HG03135 (cell line): ENCODE measurements around the gene JHY.

Source experiments
- ATAC-seq: cut with Tn5 transposase; IDR thresholded peaks from one replicate; pipeline ENCODE4 v1.9.1; 2021; ENCODE audit warnings: mild to moderate bottlenecking, moderate library complexity; ENCODE audit not compliant: unreplicated experiment

Gene JHY

DNA sequence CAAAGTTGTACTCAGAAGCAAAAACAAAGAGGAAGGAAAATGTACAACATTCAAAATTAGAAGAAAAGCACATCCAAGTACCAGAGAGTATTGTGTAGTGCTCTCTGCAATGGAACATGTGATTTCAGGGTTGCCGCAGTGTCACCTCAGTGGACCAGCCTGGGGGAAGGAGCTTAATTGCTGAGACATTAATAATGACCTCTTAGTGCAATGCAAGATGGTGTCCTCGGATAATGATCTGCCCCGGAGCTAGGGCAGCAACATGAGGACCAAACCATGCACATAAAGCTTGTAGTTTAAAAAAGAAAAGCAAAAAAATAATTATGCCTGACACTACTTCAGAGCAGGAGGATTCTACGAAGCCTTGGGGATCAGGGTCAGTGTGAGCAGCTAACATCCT lies 11.3 kb upstream of the JHY start:
- ATAC-seq: no peak

DNA sequence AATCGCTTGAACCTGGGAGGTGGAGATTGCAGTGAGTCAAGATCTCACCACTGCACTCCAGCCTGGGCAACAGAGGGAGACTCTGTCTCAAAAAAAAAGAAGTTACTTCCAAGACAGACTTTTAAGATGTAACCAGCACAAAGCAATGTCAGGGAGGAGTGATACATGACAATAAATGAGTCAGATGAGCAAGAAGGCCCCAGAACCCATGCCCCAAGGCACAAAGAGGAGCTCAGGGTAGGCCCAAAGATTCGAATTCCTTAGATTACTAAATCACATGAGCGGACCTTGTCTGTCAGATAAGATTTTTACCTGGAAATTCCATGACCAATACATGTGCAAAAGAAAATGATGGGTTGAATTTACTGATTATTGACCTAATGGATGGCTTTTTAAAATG lies 10.5 kb upstream of the JHY start:
- no peak for ATAC-seq

GRCh38 chr11:122874991-122875390 lies 7.6 kb upstream of the JHY start:
- ATAC-seq: no peak

DNA sequence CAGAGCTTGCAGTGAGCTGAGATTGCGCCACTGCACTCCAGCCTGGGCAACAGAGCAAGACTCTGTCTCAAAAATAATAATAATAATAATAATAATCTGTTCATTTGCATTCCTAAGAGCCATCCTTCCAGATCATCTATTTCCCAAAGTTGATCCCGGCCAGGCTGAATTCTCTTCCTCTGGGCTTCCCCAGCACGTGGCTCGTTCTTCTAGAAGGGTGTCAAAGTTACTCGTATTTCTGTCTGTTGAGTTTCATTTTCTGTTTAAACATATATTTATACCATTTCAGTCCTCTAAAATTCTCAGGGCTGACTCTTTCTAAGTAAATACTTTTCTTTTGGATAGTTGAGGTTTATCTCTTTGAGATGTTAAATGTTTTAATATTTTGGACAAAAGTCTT lies 4.8 kb upstream of the JHY start:
- no peak for ATAC-seq

DNA sequence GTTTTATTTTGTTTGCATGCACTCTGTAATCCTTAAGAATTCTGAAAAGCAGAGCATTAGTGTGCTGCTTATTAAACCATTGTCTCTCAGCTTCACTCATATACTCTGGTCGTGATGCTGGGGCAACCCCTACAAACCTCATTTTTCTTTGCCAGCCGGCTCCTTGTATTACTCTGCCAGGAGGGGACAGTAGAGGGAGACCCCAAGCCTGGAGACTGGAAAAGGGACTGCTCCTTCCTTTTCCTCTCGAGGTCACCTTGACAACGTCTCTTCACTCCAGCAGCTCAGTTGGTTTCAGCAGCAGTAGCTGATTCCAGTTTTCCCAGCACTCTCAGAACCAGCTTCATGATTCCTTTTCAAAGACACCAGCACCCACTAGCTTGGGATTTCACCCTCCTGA lies 2.8 kb upstream of the JHY start:
- ATAC-seq: no peak

- no peak for ATAC-seq
Observed at GRCh38 chr11:122882857-122883645, 492 bp downstream of the JHY start.

DNA sequence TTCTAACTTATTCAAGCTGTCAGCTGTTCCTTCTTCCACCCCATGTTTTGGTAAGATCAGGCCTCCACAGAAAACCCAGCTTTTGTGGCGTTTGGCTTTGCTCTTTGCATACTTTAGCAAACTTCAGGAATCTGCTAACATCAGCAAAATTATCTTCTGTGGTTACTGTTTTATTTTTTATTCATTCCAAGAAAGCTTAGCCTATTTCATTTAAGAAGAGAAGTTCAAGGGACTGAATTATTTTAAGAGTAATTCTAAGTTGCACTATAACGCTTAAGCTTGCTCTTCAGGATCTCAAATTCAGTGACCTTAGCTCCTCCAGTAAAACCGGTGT lies 1.1 kb downstream of the JHY start:
- no peak for ATAC-seq

DNA sequence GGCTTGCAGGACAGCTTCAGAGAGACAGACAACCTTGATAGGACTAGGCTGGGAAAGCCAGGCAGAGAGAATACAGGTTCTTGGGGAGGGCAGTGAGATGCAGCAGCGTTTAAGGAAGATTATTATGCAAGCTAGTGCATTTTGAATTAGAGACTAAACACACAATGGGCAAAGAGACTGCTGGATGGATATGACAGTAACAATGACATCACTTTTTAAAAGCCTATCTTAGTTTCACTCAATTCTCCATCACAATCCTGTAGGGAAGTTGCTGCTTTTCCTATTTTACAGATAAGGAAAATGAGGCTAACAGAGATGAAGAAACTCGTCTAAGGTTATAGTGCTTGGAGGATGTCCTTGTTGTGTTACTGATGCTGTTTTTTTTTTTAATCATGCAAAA lies 5.6 kb downstream of the JHY start:
- no peak for ATAC-seq

- ATAC-seq: no peak
Observed at GRCh38 chr11:122893131-122893530, 10.6 kb downstream of the JHY start.

DNA sequence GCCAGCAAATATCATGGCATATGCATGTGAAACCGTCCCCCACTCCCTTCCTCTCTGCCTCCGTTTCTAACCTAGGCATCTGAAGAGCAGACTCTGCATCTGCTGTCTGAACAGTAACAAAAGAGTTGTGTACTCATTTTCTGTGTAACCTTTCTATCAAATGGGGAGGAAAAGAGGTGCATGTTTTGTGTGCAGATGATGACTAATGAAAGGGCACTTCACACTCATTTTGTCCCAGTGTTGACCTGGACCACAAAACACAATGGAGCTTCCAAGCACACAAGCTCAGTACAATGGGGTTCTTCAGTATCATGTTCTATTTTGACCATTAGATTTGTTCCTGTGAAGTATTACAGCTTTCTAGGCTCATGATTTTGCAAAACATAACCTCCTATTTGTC lies 13.0 kb downstream of the JHY start:
- no peak for ATAC-seq

DNA sequence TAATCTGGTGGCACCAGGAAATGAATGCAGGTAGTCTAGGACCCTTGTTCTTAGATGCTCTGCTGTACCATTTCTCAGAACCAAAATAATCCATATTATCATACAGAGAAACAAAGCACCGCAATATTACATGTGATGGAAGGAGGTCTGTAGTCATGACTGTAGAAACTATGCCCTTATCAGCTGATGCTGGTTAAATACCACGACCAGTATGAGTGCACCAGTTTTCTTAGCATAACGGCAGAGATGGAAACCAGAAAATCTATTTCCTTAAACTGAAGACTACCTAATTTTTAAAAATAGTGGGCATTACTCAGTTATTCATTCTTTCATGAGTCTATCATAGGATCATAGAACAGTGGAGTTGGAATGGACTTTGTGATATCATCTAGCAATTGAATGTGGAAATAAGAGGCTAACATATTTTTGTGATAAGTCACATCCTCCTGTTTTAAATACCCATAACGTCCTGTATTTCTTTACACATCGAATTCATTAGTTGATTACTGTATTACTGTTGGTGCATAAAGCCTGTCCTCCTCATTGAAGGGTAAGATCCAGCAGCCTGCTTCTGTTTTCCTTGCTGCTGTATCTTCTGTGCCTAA lies 15.1 kb downstream of the JHY start:
- no peak for ATAC-seq

- no peak for ATAC-seq
Observed at GRCh38 chr11:122898799-122899198, 16.2 kb downstream of the JHY start.

GRCh38 chr11:122900587-122901202 lies 18.1 kb downstream of the JHY start:
- ATAC-seq: no peak

DNA sequence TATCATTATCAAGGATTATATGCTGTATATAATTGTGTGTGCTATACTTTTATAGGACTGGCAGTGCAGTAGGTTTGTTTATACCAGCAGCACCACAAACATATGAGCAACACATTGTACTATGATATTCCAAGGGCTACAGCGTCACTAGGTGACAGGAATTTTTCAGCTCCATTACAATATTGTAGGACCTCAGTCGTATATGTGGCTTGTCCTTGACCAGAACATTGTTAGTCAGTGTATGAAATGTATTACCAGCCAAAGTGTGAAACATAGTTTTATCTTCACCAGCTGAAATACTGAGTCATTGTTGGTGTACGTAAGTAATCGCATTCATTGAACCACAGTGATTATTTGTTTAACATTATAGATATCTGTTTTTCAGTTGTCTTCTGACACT lies 20.4 kb downstream of the JHY start:
- ATAC-seq: no peak

GRCh38 chr11:122910775-122911174 lies 28.2 kb downstream of the JHY start:
- ATAC-seq: no peak

DNA sequence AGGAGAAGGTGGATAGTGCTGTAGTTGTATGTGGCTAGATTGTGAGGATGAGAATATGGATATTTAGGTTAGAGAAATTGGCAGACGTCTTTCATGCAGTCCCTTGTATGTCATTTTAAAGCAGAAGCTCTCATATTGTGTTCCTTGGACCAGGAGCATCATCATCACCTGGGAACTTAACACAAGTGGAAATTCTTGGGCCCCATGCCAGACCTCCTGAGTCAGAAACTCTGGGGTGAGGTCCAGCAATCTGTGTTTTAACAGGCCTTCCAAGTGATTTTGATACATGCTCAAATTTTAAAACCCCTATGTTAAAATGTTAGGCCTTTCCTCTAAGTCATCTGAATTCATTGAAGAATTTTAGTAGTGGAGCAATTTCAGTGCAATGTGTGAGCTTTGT lies 34.8 kb downstream of the JHY start:
- ATAC-seq: no peak

DNA sequence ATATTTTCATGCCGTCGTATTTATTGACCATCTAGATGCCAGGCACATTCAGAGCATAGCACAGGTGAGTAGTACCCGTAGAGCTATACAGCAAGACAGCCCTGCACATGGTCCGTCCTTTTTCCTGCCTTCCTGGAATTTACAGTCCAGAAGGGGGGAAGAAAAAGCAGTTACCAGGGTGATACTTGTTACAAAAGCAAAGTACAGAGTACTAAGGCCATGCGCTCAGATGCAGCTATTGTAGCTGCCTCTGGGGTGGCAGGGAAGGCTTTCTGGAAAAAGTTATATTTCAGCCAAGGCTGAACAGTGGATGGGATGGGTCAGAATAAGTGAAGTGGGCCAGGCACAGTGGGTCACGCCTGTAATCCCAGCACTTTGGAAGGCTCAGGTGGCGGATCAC lies 36.2 kb downstream of the JHY start:
- no peak for ATAC-seq

DNA sequence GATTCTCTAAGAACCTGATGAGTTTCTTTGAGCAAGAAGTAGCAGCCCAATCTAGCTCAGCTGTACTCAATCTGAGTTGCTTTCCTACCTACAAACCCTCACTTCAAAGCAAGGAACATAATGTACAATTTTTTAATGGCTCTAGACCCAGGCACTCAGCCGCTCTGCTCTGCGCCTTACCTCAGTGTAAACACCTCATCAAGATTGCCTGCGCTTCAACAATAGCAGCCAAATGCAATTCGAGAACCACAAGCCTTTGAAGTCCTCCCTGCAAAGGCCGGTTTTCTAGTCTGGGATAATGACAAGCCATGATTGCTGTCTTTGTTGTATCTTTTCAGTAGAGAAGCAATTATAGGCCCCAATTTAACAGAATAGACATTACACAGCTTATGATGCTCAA lies 38.0 kb downstream of the JHY start:
- ATAC-seq: no peak

- ATAC-seq: no peak
Observed at GRCh38 chr11:122922893-122923292, 40.3 kb downstream of the JHY start.

DNA sequence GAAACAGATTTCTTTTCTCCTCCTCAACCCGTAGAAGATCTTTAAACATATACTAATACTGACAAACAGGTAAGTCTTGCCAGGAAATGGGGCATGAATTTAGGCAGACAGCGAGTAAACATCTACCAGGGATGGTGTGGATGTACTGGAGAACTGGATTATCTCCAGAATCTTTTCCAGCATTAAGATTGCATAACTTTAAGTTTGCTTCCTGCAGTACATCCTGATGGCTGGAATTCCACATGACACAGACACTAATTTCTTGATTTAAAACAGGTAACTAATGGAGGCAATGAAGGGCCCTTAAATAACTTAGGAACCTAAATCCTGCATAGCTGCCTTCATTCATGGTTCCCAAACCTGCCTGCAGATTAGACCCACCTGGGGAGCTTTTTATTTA lies 40.7 kb downstream of the JHY start:
- no peak for ATAC-seq

DNA sequence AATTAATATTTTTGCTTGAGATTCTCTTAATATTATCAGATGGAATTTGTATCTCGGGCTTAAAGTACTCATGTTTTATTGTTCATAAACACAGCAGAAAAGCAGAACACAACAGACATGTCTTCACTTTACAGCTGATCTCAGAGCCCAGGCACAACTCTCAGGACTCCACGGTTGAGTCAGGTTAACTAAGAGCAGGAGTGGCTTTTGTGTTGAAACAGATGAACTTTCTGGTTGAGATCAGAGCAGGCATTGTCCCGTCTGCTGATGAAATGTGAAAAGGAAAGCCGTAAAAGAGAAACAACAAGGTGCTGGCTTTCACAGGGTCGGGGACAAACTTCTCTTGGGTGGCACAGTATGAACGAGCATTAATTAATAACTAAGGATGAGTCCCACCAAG lies 49.0 kb downstream of the JHY start:
- ATAC-seq: no peak

GRCh38 chr11:122933416-122933815 lies 50.9 kb downstream of the JHY start:
- ATAC-seq: no peak

GRCh38 chr11:122937983-122938382 lies 55.4 kb downstream of the JHY start:
- no peak for ATAC-seq
